Activated CD8-positive, alpha-beta memory T cell treated with anti-CD3 and anti-CD28 coated beads for 24 hours (primary cell): ENCODE data around the gene HPCAL4.
A peak's percentile ranks its signal among the peaks of the same experiment; 100 is the strongest.

Source experiments
- DNase-seq: peaks from one replicate; pipeline ENCODE4 v3.0.0-alpha.2; 2020

Gene HPCAL4

GRCh38 chr1:39691383-39692151 is at the start of gene HPCAL4:
TSS of gene HPCAL4 (minus strand) at chr1:39691433. CDS start at chr1:39684603, 6,830 bp downstream.
- DNase-seq, result peak; percentile 93

GRCh38 chr1:39738622-39739366 is 47.6 kb upstream of the HPCAL4 start, which contains the start of gene PPIE:
TSS of gene PPIE (plus strand) at chr1:39738882. CDS start at chr1:39738901, 19 bp downstream.
- DNase-seq, result peak; percentile 98

DNA sequence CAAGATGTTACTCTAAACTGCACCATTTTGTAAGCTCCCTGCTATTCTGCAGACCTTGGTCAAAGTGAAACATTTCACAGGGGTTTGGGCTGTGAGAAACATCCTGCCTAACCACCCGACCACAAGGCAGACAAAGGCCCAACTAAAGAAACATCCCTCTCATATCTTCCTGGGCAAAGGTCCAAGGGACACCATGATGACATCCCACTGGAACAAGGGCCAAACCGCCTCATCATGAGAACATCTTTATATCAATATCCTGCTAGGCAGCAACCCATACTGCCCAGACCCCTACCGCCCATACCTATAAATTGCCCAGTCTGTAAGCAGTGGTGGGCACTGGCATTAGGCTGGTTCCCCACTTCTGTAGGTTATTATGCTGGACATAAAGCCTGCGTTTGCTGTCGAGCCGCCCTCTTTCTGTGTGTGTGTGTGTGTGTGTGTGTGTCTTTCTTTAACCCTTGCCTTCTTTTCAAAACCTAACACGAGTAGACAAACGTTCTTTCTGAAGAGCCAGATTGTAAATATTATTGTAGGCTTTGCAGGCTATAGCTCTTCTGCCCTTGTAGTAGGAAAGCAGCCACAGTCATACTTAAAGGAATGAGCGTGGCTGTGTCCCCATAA is 46.4 kb upstream of the HPCAL4 start:
- DNase-seq, result no peak

DNA sequence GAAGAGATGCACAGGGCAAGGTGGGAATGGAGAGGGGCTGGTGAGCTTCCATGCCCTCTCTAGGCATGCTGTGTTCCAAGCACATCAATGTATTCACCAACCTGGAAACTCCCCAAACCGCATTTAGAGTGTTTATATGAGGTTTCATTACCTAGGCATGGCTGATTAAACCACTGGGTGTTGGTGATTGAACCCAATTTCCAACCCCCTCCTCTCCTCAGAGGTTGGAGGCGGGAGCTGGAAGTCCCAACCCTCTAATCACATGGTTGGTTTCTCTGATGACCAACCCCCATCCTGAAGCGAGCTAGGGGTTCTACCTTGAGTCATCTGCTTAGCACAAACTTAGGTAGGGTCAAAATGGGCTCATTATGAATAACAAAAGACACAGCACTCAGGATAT is 44.5 kb upstream of the HPCAL4 start:
- DNase-seq, result no peak

GRCh38 chr1:39733161-39733560 is 41.9 kb upstream of the HPCAL4 start:
- DNase-seq, result peak; percentile 33

DNA sequence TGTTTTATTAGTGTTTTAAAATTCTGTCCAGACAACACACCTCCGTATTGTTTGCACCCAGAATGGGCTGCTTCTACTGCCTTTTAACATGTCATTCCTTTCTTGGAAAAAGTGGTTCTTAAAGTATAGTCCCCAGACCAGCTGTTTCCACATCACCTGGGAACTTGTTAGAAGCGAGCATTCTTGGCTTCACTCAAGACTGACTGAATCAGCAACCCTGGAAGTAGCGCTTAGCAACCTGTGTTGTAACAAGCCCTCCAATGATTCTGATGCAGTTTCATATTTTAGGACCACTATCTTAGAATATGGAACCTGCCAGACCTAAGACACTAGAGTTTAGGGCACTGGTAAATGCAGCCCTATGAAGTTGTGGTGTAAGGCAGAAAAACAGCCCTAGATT is 41.5 kb upstream of the HPCAL4 start:
- DNase-seq, result peak; percentile 4

- DNase-seq, result no peak
Observed at GRCh38 chr1:39729842-39730241, 38.6 kb upstream of the HPCAL4 start.

- DNase-seq, result peak; percentile 26
Observed at GRCh38 chr1:39729030-39729429, 37.8 kb upstream of the HPCAL4 start.

DNA sequence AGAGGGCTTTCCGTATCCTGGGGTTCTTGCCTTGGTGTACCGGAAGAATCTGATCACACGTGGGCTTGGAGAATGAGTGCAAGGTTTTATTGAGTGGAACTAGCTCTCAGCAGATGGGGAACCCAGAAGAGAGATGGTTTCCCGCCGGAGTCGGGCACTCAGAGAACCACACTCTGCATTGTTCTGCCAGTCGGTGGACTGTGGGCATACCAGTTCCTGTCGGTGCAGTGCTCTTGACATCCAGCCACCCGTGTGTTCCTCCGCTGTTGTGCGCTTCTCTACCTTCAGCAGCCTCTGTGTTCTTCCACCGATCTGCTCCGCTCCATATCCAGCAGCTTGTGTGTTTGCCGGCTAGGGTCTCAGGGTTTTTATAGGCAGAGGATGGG is 36.7 kb upstream of the HPCAL4 start:
- no peak for DNase-seq

DNA sequence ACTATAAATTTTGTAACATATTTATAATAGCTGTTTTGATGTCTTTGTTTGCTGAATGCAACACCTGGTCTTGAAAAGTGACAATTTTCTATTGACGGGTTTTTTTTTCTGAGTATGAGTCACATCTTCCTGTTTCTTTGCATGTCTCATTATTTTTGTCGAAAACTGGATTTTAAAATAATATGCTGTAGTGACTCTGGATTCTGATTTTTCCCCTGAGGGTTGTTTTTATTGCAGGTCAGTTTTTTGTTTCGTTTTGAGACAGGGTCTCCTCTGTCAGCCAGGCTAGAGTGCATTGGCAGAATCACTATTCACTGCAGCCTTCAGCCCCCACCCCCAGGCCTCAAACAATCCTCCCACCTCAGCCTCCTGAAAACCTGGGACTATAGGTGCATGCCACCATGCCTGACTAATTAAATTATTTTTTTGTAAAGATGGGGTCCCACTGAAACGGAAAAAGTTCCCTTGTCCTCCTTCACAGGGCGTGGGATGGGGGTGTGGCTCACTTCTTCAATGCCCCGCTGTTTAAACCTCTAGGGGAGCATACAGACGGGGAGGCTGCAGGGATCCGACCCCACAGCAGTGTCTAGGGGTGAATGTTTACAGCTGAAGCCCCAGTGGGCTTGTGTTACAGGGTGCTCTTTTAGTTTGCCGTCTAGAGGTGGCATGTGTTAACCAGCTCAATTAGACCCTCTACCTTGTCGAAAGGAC is 36.1 kb upstream of the HPCAL4 start:
- peak; percentile 46 for DNase-seq

- DNase-seq, result no peak
Observed at GRCh38 chr1:39726600-39726999, 35.4 kb upstream of the HPCAL4 start.

- peak; percentile 32 for DNase-seq
Observed at GRCh38 chr1:39722495-39722894, 31.3 kb upstream of the HPCAL4 start.

GRCh38 chr1:39721664-39722063 is 30.4 kb upstream of the HPCAL4 start:
- DNase-seq, result peak; percentile 7

GRCh38 chr1:39720094-39720999 is 29.1 kb upstream of the HPCAL4 start:
- peak; percentile 59 for DNase-seq

DNA sequence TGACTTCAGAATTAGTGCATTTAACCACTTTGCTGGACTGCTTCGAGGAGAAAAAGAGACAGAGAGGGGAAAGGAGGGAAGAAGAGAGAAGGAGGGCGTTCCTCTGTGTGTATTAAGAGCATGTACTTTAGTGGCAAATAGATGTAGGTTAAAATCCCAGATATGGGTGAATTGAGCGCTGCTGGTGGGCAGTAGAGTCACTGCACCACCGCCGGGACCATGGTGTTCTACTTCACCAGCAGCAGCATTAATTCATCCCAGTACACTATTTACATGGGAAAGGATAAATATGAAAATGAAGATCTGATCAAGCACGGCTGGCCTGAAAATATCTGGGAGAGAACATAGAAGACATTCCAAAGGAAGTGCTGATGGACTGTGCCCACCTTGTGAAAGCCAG is 26.6 kb upstream of the HPCAL4 start:
- DNase-seq, result peak; percentile 13

DNA sequence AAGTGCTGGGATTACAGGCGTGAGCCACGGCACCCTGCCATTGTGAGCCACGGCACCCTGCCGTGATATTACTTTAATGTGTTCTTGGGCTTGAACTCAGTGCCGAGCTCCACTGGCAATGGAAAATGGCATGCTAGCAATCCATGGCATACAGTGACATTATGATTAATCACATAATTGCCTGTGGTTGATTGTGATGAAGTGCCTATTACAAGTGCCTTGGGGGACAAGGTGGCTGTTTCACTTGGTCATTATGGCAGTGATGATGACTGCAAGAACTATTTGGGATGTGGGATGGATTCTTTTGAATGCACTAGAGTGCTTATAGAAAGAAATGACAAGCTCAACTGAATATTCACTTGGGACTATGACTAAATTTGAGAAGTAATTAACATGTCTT is 22.3 kb upstream of the HPCAL4 start:
- DNase-seq, result no peak

DNA sequence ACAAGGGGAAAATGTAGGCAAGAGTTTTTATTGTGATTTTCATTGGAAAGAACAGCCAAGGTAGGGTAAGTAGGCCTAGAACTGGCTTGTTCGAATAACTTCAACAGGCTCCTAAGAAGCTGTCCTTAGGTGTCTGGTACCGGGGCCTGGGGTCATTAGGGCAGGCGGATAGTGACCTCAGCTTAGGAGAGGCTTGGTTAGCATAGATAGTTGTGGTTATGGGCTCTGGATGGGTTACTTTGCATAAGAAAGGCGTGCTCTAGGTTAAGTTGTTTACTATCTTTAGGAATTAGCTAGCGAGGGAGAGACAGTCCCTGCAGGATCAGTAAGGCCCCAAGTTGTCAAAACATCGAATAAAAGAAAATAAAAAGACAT is 20.7 kb upstream of the HPCAL4 start:
- DNase-seq, result peak; percentile 4

- peak; percentile 3 for DNase-seq
Observed at GRCh38 chr1:39711104-39711965, 20.1 kb upstream of the HPCAL4 start.

DNA sequence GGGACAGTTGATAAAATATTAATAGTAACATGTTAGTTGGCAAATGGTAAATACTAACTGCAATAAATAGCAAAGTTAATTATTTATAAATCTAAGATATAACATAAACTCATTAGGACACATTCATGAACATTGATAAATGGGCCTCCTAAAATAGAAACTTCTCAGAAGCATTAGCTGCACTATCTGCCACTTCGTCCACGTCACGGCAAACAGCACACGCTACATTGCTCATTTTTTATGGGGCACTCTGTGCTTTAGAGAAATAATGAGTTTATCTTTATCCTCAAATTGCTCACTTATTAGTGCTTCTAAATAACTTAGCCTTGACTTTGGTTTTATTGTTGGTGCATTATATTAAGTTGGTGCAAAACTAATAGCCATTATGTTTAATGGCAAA is 16.3 kb upstream of the HPCAL4 start:
- DNase-seq, result no peak

DNA sequence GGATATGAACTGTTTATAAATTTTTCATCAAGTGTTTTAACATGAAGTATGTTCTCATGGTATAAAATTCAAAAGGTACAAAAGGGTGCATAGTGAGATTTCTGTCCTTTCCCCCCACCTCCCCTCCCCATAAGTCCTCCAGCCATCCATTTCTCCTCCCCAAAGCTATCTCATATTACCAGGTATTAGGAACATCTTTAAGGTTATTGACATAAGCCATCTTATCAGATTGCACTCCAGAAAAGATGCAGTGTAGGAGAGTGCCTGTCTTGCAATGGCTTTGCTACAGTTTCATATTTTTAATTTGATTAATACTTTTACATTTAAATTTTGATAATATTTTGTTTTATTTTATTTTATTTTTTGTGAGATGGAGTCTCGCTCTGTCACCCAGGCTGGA is 13.5 kb upstream of the HPCAL4 start:
- DNase-seq, result no peak

DNA sequence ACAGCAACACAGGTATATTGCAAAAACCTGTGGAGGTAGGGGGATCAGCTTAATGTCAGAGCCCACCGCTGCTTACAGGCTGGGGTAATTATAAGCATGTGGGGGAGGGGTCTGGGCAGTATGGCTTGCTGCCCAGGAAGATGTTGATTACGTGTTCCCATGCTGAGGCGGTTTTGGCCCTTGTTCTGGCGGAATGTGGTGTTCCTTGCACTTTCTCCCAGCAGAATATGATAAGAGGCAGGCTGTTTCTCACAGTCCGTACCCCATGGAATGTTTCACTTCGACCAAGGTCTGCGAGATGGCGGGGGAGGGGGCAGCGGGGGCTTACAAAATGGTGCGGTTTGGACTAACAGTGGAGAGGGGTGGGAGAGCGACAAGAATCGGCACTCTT is 9.8 kb upstream of the HPCAL4 start:
- peak; percentile 17 for DNase-seq
